HEK293 (cell line): ENCODE measurements around the gene IFT80.
A peak's percentile ranks its signal among the peaks of the same experiment; 100 is the strongest.

Experiments used
- CTCF ChIA-PET: fragments of 350-600 bp; formaldehyde crosslinking; extraction: SDS; loops from one replicate; lab custom pipeline; 2021; ENCODE audit warnings: antibody characterized with exemption; lab: Yijun Ruan, JAX
- POLR2A ChIA-PET: fragments of 300-600 bp; formaldehyde crosslinking; extraction: SDS; loops from one replicate; lab custom pipeline; 2020; ENCODE audit warnings: antibody characterized with exemption, inconsistent platforms; lab: Yijun Ruan, JAX
- H3K27ac ChIP-seq: fragments of 200-500 bp; sonication (Bioruptor generic); 2 replicates; pipeline ENCODE4 v1.5.1; 2014; ENCODE audit warnings: low read depth, low read length, control low read depth, inconsistent platforms; ENCODE audit errors: extremely low read depth
- H3K36me3 ChIP-seq, 2 experiments: fragments of 200-500 bp in 1 of 2; sonication (Bioruptor generic) in 1 of 2; 1 replicate in 1 of 2; 2 replicates in 1 of 2; pipeline ENCODE4 v1.5.1; 2014 to 2017; ENCODE audit warnings: inconsistent platforms in 2 of 2, low read length in 2 of 2; ENCODE audit not compliant: control insufficient read depth in 2 of 2, insufficient read depth in 1 of 2
- H3K4me1 ChIP-seq: fragments of 200-500 bp; sonication (Bioruptor generic); 2 replicates; pipeline ENCODE4 v1.5.1; 2014; ENCODE audit warnings: mild to moderate bottlenecking, low read length, inconsistent platforms; ENCODE audit not compliant: control insufficient read depth, insufficient read depth
- H3K4me3 ChIP-seq: 2 replicates; pipeline ENCODE4 v1.5.1; 2011; ENCODE audit warnings: low read depth, mild to moderate bottlenecking, control low read depth, low read length, moderate library complexity
- H3K9me3 ChIP-seq: fragments of 200-500 bp; sonication (Bioruptor generic); 2 replicates; pipeline ENCODE4 v1.5.1; 2014; ENCODE audit warnings: low read depth, low read length, inconsistent platforms; ENCODE audit not compliant: control insufficient read depth, insufficient read depth
- HOXD13 ChIP-seq: sonication (generic); formaldehyde crosslinking; IDR thresholded peaks from 2 replicates; pipeline ENCODE4 v1.8.0; 2022; ENCODE audit warnings: missing genetic modification reagents, borderline replicate concordance
- MZF1 ChIP-seq: fragments of 450-650 bp; formaldehyde crosslinking; IDR thresholded peaks from 2 replicates; pipeline ENCODE4 v1.5.1; 2017; ENCODE audit warnings: missing biosample characterization, missing genetic modification characterization, borderline replicate concordance
- PRDM10 ChIP-seq: fragments of 450-650 bp; formaldehyde crosslinking; IDR thresholded peaks from 2 replicates; pipeline ENCODE4 v1.5.1; 2016; ENCODE audit warnings: missing biosample characterization, missing genetic modification characterization
- SCRT2 ChIP-seq: fragments of 450-650 bp; formaldehyde crosslinking; IDR thresholded peaks from 2 replicates; pipeline ENCODE4 v1.5.1; 2016; ENCODE audit warnings: missing biosample characterization, missing genetic modification characterization
- TCF7L2 ChIP-seq: IDR thresholded peaks from 2 replicates; pipeline ENCODE4 v1.6.1; 2011; ENCODE audit warnings: low read depth, mild to moderate bottlenecking, inconsistent platforms, low read length, moderate library complexity, borderline replicate concordance
- ZBTB21 ChIP-seq: fragments of 450-650 bp; formaldehyde crosslinking; IDR thresholded peaks from 2 replicates; pipeline ENCODE4 v1.5.1; 2017; ENCODE audit warnings: missing biosample characterization, missing genetic modification characterization
- ZNF335 ChIP-seq: fragments of 450-650 bp; formaldehyde crosslinking; conservative IDR thresholded peaks from 2 replicates; pipeline ENCODE4 v1.5.1; 2016; ENCODE audit warnings: missing biosample characterization, missing genetic modification characterization
- ZNF449 ChIP-seq: fragments of 450-650 bp; formaldehyde crosslinking; IDR thresholded peaks from 2 replicates; pipeline ENCODE4 v1.5.1; 2017; ENCODE audit warnings: missing biosample characterization, mild to moderate bottlenecking, missing genetic modification characterization, moderate library complexity
- ZNF48 ChIP-seq: fragments of 450-650 bp; formaldehyde crosslinking; IDR thresholded peaks from 2 replicates; pipeline ENCODE4 v1.5.1; 2016; ENCODE audit warnings: missing biosample characterization, missing genetic modification characterization
- ZNF585B ChIP-seq: fragments of 450-650 bp; formaldehyde crosslinking; IDR thresholded peaks from 2 replicates; pipeline ENCODE4 v1.5.1; 2016; ENCODE audit warnings: missing biosample characterization, missing genetic modification characterization
- ZNF600 ChIP-seq: fragments of 450-650 bp; formaldehyde crosslinking; IDR thresholded peaks from 2 replicates; pipeline ENCODE4 v1.5.1; 2016; ENCODE audit warnings: missing biosample characterization, missing genetic modification characterization
- ZNF626 ChIP-seq: fragments of 450-650 bp; sonication (Bioruptor Pico); formaldehyde crosslinking; IDR thresholded peaks from 2 replicates; pipeline ENCODE4 v1.5.1; 2018; ENCODE audit warnings: missing biosample characterization, missing genetic modification characterization, inconsistent platforms
- ZNF677 ChIP-seq: fragments of 450-650 bp; IDR thresholded peaks from 2 replicates; pipeline ENCODE4 v1.5.0; 2018; ENCODE audit warnings: missing biosample characterization, mild to moderate bottlenecking, missing genetic modification characterization, moderate library complexity
- ZNF830 ChIP-seq: fragments of 450-650 bp; IDR thresholded peaks from 2 replicates; pipeline ENCODE4 v1.5.0; 2018; ENCODE audit warnings: missing biosample characterization, missing genetic modification characterization, low read depth, mild to moderate bottlenecking, moderate library complexity
- ZSCAN23 ChIP-seq: fragments of 450-650 bp; formaldehyde crosslinking; IDR thresholded peaks from 2 replicates; pipeline ENCODE4 v1.5.1; 2016; ENCODE audit warnings: missing biosample characterization, missing genetic modification characterization
- TF ChIP-seq, protein P1 (sequence below): fragments of 450-650 bp; formaldehyde crosslinking; IDR thresholded peaks from 2 replicates; pipeline ENCODE4 v1.5.1; 2017; ENCODE audit warnings: missing biosample characterization, missing genetic modification characterization

Gene IFT80

GRCh38 chr3:160224811-160225175, 174.2 kb downstream of the IFT80 start:
- peak overlapping the region; percentile 63 for H3K4me3 ChIP-seq

DNA sequence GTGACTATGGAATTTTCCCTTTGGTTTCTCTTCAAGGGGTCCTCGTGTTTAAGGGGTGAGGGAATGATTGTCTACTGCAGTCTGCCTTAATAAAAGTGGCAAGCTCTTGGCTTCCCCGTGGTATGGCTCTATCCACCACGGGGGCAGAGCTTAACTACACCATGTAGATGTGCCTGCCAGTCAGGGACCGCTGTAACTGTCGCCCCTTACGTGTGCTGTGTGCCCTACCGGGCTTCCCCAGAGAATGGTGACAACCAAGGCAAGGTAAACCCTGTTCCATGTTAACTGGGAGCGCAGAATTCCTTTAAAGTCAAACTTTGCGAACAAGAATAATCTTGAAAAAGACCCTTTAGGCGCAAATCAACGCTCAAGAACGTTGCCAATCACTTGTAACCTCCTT, 174.8 kb downstream of the IFT80 start:
- ChIA-PET CTCF (no interaction called here), POLR2A (interaction anchor here (0.7 kb wide), 1 partner anchor 225 kb away, joined by 3 read pairs; the partner anchor contains the start of gene TRIM59)
- H3K4me3 ChIP-seq, result no peak overlapping the region

More at GRCh38 chr3:160224811-160225175, 174.2 kb downstream of the IFT80 start:
- POLR2A ChIA-PET, result no interaction called here
- H3K9me3 ChIP-seq, result no peaks in the 10 kb centered on the region
- TF ChIP-seq ZNF335 (peak; percentile 81), ZSCAN23 (tag by site-specific recombination) (no peak)
- H3K27ac ChIP-seq, result no peak overlapping the region; the same call in 1 of the 2 replicates
- H3K36me3 ChIP-seq, result no peaks in the 10 kb centered on the region
- CTCF ChIA-PET, result interaction anchor here (0.6 to 1.8 kb wide), 3 partner anchors 8 to 227 kb away, joined by 3 to 5 read pairs (median 3); no protein-coding TSS in a partner anchor
- no peaks in the 10 kb centered on the region for H3K4me1 ChIP-seq

GRCh38 chr3:160221019-160221418, 178.0 kb downstream of the IFT80 start:
- no peaks in the 10 kb centered on the region for H3K36me3 ChIP-seq
- H3K4me3 ChIP-seq, result no peak overlapping the region
- TF ChIP-seq HOXD13 (CRISPR knock-in tag) (no peak), SCRT2 (tag by site-specific recombination) (no peak), ZNF449 (no peak), ZNF600 (tag by site-specific recombination) (no peak), ZNF677 (tag by site-specific recombination) (no peak), ZNF830 (tag by site-specific recombination) (no peak), TCF7L2 (no peak), ZNF585B (tag by site-specific recombination) (no peak), ZNF48 (no peak)
- TF ChIP-seq, protein P1, sequence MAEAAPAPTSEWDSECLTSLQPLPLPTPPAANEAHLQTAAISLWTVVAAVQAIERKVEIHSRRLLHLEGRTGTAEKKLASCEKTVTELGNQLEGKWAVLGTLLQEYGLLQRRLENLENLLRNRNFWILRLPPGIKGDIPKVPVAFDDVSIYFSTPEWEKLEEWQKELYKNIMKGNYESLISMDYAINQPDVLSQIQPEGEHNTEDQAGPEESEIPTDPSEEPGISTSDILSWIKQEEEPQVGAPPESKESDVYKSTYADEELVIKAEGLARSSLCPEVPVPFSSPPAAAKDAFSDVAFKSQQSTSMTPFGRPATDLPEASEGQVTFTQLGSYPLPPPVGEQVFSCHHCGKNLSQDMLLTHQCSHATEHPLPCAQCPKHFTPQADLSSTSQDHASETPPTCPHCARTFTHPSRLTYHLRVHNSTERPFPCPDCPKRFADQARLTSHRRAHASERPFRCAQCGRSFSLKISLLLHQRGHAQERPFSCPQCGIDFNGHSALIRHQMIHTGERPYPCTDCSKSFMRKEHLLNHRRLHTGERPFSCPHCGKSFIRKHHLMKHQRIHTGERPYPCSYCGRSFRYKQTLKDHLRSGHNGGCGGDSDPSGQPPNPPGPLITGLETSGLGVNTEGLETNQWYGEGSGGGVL, result no peak
- TF ChIP-seq, all 188 proteins: peak for 0
- ChIA-PET CTCF (no interaction called here), POLR2A (no interaction called here)
- Histone ChIP-seq H3K9me3 (no peaks in the 10 kb centered on the region), H3K27ac (no peak overlapping the region), H3K4me1 (no peaks in the 10 kb centered on the region)

More for the DNA sequence above, 174.8 kb downstream of the IFT80 start:
- TF ChIP-seq PRDM10 (tag by site-specific recombination), result 0 out of 2 replicates have a peak, but pooled peaks have one; percentile 19
- TF ChIP-seq ZNF626, result no peak
- TF ChIP-seq ZBTB21, result no peak
- TF ChIP-seq MZF1 (tag by site-specific recombination), result no peak
- Histone ChIP-seq H3K4me1 (no peaks in the 10 kb centered on the region), H3K36me3 (no peaks in the 10 kb centered on the region), H3K27ac (no peak overlapping the region), H3K9me3 (no peaks in the 10 kb centered on the region)
